ENCODE data around the gene DDAH1.

DDAH1 gene

GRCh38 chr1:85379203-85380136 lies 85.5 kb downstream of the DDAH1 start:
- no peak for TF ChIP-seq CTCF (conservative IDR thresholded peaks at IDR 0.05; ENCODE audit: low read depth, low read length)
- H3K4me3 ChIP-seq (ENCODE audit: low read length), result no peak overlapping the region
- DNase-seq (ENCODE audit: low read depth), result no peak

GRCh38 chr1:85378534-85378933 lies 86.4 kb downstream of the DDAH1 start:
- H3K4me3 ChIP-seq (ENCODE audit: low read length), result no peak overlapping the region
- no peak for DNase-seq (ENCODE audit: low read depth)
- TF ChIP-seq CTCF (conservative IDR thresholded peaks at IDR 0.05; ENCODE audit: low read depth, low read length), result no peak

GRCh38 chr1:85376356-85376755 lies 88.6 kb downstream of the DDAH1 start:
- no peak for DNase-seq (ENCODE audit: low read depth)
- TF ChIP-seq CTCF (conservative IDR thresholded peaks at IDR 0.05; ENCODE audit: low read depth, low read length), result no peak

GRCh38 chr1:85375493-85375892 lies 89.5 kb downstream of the DDAH1 start:
- DNase-seq (ENCODE audit: low read depth), result peak; percentile 60
- no peak overlapping the region for H3K4me3 ChIP-seq (ENCODE audit: low read length)
- no peak for TF ChIP-seq CTCF (conservative IDR thresholded peaks at IDR 0.05; ENCODE audit: low read depth, low read length)

More at GRCh38 chr1:85376356-85376755, 88.6 kb downstream of the DDAH1 start:
- no peak overlapping the region for H3K4me3 ChIP-seq (ENCODE audit: low read length)

DNA sequence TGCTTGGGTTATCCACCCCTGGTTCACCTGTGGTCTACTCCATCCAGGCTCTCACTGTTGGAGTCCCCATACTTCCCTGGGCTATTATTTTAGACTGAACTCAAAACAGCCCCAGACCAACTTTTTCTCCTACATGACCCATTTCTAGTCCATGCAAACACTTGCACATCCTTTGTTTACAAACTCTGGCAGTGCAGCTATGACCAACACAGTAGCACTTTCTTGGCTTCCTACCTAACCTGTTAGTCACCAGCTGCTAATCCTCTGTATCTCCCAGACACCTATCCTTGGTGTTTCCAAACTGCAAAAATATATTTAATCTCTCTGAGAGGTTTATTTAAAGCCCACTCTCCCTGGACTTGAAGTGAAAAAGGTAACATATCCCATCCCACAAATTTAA lies 90.8 kb downstream of the DDAH1 start:
- TF ChIP-seq CTCF (conservative IDR thresholded peaks at IDR 0.05; ENCODE audit: low read depth, low read length), result no peak
- H3K4me3 ChIP-seq (ENCODE audit: low read length), result no peak overlapping the region
- peak; percentile 84 for DNase-seq (ENCODE audit: low read depth)

GRCh38 chr1:85373378-85373708 lies 91.6 kb downstream of the DDAH1 start:
- no peak for TF ChIP-seq CTCF (conservative IDR thresholded peaks at IDR 0.05; ENCODE audit: low read depth, low read length)
- no peak for DNase-seq (ENCODE audit: low read depth)
- no peak overlapping the region for H3K4me3 ChIP-seq (ENCODE audit: low read length)
